Muscle of arm (tissue), 12 donors: ENCODE results near the gene SHANK1. TPM values are rescaled to one million over a fixed set of nuclear protein-coding genes. Genes with fewer than 3 reads are reported as not detected.
A peak's percentile ranks its signal among the peaks of the same experiment; 100 is the strongest.

Source experiments
- DNase-seq: peaks from one replicate; pipeline ENCODE4 v3.0.0-alpha.2; 2013
- polyA plus RNA-seq, 12 donors: library from polyadenylated mRNA; unstranded; fragments of 120-200 nt; gene quantifications; one replicate each; pipeline ENCODE4 v1.2.1, GENCODE V29; 2013; ENCODE audit not compliant: insufficient read length in 12 of 12

SHANK1 gene
- polyA plus RNA-seq, 12 donors, result 11.4 to 87.6 (median 22.0) TPM; not detected in 1

DNA sequence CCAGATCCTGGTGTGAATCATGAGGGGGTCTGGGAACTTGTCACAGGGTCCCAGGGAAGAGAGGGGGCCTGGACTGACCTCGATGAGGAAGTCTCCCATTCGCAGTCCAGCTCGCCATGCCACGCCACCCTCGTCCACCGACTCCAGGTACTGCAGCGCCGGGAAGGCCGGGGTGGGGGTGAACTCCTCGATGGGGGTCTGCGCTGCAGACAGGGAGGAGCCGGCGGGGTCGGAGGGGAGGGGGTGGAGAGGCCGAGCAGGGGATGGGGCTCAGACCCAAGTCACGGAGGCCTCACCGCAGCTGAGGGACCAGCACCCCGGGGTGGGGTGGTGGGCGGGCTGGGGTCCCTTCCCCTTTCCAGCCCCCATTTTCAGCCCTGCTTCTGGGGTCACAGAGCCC, 30.8 kb downstream of the SHANK1 start:
- no peak for DNase-seq

DNA sequence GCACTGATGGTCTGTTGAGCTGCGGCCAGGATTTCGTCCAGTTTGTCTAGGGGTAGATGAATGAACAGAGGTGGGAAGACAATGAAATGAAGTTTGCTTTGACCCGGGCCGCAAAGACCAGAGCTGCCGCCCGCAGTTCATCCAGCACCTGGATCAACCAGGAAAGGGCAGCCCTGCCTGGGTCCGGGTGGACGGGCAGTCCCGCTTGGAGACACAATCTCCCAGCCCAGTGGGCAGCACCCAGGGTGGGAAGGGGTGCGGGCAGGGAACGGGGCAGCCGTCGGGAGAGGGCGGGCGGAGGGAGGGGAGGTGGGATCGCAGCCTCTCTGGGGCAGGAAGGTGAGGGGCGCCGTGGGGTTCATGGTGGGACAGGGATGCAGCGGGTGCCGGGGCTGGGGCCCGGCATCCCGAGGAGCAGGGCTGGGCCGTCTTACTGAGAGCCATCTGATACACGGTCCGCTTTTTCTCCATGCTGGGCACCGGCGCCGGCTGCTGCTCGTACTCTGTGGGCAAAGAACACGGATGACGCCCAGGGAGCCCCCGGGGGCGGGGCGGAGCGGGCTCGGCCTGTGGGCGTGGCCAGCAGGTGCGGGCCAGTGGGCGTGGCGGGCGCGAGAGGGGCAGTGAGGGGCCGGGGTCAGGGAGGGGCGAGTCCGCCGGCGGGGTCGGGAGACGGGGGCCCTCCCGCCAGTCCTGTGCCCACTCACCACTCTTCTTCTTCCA, 33.1 kb downstream of the SHANK1 start:
- no peak for DNase-seq

DNA sequence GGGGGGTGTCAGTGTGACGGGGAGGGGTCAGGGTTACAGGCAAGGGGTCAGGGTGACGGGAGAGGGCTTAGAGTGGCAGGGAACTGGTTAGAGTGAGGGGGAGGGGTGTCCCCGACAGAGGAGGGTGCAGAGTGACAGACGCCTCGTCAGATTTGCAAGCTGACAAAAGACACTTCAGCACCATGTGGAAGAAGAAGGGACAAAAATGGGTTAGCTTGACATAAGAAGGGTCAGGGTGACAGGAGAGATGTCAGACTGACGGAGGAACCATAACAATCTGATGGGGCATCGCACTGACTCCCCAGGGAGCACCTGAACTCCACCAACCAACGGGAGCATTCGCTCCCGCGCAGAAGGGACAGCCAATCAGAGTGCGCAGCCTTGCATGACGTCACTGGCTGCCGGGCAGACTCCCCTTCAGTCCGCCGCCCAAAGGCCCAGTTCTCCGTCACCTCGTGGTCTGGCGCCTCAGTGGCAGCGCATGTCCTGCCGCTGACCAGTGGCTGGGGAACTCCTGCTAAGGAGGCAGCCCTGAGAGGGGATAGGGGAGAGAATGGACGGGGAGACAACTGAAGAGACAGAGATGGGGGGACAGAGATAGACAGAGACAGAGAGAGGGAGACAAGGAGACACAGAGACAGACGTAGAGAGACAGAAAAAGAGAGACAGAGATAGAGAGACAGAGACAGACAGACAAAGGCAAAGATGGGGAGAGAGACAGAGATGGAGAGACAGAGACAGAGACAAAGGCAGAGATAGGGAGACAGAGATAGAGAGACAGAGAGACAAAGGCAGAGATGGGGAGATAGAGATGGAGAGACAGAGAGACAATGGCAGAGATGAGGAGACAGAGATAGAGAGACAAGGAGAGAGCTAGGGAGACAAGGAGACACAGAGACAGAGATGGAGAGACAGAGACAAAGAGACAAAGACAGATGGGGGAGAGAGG, 40.2 kb downstream of the SHANK1 start:
- peak; percentile 68 for DNase-seq

DNA sequence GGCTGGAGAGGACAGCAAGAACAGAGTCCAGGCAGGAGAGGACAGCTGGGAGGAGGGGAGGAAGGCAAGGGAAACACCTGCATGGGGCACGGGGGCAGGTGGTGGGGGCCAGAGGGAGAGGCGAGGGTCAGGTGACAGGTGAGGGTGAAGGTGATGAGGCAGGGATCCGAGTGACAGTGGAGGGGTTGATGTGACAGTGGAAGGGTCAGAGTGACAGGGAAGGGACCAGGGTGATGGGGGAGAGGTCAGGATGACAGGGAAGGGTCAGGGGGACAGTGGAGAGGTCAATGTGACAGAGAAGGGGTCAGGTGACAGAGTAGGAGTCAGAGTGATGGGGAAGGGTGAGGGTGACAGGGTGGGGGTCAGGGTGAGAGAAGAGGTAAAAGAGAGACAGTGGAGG, 41.3 kb downstream of the SHANK1 start:
- DNase-seq, result no peak

DNA sequence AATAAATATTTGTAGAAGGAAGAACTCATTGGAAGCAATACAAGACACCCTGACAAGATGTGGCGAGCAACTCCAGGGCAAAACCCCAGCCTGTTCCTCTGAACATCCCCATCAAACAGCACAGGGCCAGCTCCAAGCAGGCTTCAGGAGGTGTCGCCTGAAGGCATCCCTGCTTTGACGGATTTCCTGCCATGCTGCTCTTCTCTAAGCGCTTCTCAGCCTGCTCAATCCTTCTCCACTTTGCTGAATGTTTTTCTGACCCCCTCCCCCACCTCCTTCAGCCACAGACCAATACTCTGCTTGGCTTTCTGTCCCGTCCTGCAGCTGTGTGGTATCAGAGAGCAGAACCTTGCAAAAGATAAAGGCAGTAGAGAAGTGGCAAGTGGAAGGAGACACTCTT, 42.0 kb downstream of the SHANK1 start:
- DNase-seq, result no peak

DNA sequence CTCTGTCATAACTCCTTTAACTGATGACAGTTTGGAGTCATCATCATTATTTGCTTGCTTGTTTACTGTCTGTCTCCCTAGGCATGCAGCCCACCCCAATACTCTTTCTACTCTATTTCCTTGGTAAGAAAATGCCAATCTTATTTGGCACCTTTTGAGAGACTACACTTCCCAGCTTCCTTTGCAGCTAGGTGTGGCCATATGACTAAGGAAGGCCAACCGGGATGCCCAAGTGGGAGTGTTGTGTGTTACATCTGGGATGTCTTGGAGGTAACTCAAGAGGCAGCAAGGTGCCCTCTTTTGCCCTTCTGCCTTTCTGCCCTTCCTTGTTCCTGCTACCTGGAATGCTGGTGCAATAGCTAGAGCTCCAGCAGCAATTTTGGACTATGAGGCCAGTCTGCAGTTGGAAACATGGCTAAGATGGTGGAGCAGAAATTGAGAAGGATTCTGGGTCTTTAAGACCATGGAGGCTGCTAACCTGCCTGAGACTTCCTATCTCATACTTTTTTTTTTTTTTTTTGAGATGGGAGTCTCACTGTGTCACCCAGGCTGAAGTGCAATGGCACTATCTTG, 42.9 kb downstream of the SHANK1 start:
- DNase-seq, result no peak

DNA sequence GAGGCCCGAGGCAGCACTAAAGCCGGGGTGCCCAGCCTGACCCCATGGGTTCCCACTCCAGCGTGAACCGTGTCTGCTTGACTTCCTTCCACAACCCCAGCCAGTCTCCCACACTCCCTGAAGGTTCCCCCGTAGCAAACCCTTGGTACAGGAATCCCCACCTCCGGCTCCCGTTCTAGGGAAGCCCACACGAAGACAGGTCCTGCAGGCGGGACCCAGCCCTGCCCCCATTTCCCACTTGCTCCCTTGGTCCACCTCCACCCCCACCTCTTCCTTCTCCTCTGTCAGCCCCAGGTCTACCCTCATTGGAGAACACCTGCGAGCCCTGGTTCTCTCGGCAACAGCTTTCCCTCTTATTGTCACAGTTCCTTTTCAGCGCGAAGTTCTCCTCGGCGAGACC, 46.5 kb downstream of the SHANK1 start:
- no peak for DNase-seq

DNA sequence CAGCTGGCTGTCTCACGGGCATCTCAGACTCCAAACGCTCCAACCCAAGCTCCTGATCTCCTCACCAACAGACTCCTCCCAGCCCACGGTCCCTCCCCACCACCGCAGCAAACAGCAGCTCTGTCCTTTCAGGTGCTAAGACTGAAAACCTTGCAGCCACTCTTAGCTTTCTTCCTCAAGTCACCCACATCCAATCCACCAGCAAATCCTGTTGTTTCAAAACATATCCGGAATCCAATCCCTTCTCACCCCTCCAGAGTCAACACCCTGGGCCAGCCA, 49.6 kb downstream of the SHANK1 start:
- DNase-seq, result no peak

DNA sequence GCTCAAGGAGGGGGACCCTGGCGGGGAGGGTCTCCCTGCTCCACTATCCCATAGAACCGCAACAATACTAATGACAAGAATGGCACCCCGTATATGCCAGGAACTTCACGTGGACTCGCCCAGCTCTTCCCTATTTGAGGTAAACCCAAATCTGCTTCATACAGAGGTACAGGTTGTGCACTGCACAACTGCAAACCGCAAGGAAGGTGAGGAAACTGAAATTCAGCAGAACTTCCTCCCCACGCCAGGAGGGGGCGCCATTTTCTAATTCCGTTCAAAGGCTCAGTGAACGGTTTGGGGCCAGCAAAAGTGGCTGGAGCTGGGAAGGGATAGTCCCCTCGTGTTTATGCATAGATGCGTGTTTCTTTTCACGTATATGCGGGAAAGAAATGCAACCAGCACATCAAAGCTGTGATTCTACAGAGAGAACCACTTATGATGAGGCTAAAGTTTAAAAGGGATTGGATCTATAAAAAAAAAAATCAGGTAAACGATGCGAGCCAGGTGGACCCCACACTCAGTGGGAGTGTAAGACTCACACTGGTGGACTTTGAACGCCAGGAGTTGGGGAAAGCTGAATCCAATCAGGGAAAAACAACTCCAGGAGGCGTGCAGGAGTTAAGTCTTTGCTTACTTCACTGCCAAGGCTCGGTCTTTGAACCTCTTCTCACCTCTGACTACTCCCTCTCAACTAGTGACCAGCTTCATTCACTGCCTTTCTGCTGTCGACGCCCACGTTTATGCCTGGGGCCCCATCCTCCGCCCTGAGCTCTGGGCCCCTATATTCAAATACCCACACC, 50.1 kb downstream of the SHANK1 start:
- DNase-seq, result peak; percentile 17

DNA sequence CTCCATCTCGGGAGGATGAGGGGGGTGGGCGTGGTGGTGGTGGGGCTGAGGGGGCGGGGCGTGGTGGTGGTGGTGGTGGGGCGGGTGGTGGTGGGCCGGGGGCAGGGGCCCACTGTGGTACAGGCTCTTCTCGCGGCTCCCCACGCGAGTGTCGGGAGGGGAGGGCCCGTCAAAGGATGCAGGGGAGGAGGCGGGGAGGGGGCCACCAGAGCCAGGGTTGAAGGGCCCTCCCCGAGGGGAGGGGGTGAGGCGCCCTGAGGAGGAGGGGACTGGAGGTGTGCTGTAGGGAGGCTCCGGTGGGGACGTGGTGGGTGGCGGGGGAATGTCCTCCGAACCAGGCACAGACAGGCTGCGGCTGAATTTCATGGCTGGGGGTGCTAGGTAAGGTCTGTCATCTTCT, 50.7 kb downstream of the SHANK1 start:
- no peak for DNase-seq

DNA sequence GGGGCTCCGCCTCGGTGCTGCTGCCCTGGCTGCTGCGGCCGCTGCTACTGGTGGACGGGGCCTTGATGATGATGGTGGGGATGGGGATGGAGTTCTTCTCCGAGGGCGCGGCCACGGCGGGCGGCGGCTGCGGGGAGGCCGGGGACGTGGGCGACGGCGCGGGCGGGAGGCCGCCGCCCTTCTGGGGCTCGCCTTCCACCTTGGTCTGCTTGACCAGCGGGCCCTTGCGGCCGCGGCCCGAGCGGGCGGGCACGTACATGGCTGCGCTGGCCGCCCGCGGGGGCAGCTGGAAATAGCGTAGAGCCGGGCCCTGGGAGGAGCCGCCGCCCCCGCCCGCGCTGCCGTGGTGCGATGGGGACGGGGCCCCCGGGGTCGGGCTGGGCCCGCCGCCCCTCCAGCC, 51.2 kb downstream of the SHANK1 start:
- no peak for DNase-seq

DNA sequence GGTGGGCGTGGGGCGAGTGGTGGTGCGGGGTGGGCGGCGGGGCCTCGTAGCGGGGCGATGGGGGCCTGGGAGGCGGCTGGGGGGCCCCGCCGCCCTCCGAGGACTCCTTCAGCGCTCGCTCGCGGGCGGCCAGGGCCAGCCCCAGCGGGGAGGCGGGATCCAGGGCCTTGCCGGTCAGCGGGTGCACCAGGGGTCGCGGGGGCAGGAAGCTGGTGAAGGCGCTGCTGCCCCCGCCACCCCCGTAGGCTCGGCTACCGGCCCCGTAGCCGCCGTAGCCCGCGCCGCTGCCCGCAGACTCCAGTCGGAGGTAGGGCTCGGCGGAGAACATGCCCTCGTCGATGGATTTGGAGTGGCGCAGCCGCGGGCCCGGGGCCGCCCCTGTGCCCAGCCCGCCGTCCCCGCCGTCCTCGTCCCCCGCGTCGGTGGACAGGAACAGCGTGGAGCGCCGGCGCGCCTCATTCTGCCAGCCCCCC, 51.8 kb downstream of the SHANK1 start:
- no peak for DNase-seq

DNA sequence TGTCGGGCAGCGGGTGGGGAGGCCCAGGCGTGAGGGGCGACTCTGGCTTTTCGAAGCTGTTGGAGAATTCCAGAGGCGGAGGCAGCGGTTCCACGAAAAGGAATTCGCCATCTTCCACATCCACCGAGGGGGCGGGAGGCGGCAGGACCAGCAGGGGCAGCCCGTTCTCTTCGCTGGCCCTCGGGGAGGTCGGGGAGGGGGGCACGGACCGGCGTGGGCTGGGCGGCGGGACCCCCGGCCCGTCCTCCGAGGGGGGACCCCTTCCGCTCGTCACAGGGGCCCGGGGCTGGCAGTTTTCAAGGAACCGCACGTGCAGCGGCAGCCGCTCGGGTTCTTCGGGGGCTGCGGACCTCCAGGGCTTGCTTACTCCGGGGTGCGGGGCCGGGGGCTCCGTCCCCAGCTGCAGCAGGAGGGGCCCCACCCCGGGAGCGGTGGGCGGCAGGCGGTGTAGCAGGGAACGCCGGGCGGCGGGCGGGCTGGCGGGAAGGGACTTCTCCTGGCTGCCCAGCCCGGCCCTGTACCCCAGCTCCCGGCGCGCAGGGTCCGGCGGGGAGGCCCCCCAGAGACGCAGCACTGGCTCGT, 52.3 kb downstream of the SHANK1 start:
- no peak for DNase-seq

DNA sequence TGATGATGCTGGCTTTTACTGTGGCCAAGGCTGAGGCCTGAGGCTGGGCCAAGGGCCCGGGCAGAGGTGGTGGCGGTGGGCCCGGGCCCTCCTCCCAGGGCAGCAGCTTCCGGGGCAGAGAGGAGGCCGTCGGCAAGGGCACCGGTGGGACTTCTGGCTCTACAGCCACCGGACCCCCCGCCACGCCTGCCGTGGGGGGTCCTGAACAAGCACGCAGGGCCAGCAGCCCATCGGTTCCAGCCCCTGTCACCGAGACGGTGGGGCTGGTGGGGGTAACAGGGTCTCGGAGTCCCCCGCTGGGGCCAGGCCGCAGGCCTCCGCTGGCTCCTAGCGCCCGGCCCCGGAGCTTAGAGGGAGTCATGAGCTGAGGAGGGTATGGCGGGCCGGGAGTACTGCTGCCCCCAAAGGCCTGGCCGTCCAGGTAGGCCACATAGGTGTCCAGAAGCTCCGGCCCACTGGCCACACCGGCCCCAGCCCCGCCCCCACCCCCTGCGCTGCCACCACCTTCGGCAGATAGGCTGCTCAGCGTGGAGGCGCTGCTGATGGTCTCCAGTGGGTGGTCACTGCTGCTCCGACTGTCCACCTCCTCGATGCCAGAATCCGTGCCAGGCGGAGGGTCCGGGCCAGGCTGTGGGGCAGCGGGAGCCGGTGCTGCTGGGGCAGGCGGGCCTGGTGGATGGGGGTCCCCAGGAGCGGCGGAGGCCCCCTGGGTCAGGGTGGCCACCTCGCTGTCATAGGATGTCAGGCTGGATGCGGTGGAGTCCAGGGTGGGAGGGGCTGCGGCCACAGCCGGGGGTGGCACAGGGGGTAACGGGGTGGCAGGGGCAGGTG, 53.0 kb downstream of the SHANK1 start:
- no peak for DNase-seq

DNA sequence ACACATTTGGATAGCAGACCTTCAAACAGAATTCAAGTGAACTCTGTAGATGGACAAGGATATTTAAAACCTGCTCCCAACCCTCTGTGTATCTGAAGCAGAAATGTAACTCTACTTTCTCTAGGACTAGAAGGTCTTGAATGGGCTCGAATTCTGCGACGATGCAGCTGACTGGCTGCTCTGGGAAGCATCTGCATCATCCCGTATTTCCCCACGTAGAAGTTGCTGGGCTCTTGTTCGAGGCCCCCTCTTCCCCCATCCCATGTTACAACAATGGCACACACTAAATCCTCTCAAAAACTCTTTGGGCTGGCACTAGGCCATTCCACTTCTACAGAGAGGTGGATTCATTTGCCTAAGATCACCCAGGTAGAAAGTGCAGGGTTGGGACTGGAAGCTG, 55.4 kb downstream of the SHANK1 start:
- DNase-seq, result no peak

DNA sequence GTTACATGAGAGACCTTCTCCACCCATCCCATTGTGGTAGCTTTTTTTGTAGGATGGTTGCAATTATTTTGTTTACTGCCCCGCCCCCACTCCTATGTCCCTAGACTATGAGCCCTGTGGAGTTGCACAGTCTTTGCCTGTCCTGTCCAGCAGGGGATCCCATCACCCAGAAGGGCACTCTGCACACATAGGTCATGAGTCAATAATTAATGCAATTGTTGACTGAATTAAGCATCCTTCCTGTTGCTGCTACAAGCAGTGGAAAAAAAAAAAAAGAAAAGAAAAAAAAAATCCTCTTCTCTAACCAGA, 56.2 kb downstream of the SHANK1 start:
- DNase-seq, result no peak

DNA sequence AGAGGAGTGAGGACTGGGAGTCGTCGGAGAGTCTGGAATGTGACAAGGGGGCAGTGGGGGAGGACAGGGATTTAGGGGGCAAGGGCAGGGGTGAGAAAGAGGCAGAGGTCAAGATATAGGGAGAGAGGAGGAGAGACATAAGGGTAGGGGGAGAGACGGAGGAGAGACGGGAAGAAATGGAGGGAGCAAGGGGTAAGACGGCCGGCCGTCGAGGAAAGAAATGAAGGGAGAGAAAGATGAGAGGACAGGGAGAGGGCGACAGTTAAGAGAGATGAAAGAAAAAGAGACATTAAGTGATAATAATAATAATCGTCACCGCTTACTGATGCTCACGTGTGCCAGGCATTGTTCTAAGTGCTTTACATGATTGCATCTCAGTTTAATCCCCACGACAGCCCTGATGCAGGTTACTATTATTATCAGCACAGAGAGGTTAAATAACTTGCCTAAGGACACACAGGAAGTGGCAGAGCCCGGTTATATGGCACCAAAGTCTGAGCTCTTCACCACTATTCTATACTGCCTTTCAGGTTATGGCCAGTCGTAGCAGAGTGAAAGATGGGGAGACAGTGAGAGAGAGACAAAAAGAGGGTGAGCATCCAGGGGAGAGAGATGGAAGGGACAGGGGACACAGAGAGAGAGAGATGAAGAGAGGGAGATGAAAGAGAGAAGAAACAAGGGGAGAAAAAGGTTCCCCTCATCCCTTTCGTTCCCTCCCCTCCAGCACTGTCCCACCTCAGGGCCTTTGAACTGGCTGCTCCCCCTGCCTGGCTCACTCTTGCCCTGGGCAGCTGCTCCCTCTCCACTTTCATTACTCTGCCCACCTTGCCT, 56.7 kb downstream of the SHANK1 start:
- DNase-seq, result no peak

DNA sequence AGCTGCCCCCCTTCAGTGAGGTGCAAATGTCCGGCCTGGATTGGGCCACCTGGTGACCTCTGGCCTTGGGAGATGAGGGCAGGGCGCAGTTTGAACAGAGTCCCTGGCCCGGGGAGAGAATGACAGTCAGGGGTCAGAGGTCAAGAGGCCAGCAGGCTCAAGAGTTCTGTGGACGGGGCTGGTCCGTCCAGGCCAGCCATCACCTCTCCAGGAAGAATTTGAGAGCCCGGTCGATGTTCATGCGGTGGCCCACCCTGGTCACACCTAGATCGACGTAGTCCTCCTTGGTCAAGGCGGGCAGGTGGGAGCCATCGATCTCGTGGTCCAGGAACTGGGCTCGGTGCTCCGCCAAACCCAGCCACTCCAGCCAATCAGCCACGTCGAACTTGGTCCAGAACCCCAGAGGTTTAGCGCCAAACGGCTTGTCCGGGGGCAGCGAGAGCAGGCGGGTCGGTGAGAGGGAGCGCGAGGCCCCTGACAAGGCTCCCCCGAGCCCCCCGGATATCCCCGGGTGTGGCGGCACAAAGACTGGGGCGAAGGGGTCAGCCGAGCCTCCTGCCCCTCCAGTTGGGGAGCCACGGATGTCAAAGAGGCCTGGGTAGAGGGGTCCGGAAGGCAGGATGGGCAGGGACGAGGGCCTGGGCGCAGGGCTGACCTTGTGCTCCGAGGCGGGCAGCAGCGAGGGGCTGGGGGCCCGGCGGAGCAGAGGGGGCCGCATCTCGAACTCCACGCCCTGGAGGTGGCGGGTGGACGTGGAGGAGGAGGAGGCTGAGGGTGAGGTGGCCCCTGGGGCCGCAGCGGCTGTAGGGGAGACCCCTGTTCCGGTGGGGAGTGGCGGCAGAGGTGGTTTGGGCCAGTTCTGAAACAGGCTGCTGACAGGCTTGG, 57.6 kb downstream of the SHANK1 start:
- no peak for DNase-seq

DNA sequence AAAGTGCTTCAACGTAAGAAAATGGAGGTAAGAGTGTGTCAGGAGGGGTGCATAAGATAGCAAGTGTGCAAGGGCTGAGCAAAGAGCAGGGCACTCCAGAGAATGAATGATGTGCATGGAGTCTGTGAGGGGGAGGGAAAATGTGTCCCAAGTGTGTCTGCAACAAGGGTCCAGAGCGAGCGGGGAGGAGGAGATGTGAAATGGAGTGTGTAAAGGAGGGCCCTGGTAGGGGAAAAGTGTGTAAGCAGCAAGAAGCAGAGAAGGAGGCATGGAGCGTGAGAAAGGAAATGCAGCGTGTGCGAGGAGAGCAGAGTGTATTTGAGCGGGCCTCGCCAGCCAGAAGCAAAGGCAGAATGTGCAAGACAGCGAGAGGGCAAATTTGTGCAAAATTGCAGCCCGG, 58.6 kb downstream of the SHANK1 start:
- no peak for DNase-seq
